GM19468 (cell line): ENCODE data around the gene LMAN1L.

Source experiments
- ATAC-seq: cut with Tn5 transposase; IDR thresholded peaks from one replicate; pipeline ENCODE4 v1.9.1; 2021; ENCODE audit warnings: mild to moderate bottlenecking, moderate library complexity, moderate number of reproducible peaks; ENCODE audit not compliant: unreplicated experiment; ENCODE audit errors: extremely low read depth

LMAN1L gene

GRCh38 chr15:74850393-74850792 lies 37.8 kb downstream of the LMAN1L start:
- ATAC-seq, result no peak

- ATAC-seq, result no peak
Observed at GRCh38 chr15:74851960-74852359, 39.3 kb downstream of the LMAN1L start.

- no peak for ATAC-seq
Observed at GRCh38 chr15:74854453-74855022, 41.9 kb downstream of the LMAN1L start.

- ATAC-seq, result no peak
Observed at GRCh38 chr15:74855857-74856256, 43.2 kb downstream of the LMAN1L start.

GRCh38 chr15:74856537-74856936 lies 43.9 kb downstream of the LMAN1L start:
- no peak for ATAC-seq

GRCh38 chr15:74857082-74857655 lies 44.5 kb downstream of the LMAN1L start:
- ATAC-seq, result peak; percentile 78

GRCh38 chr15:74857671-74858368 lies 45.2 kb downstream of the LMAN1L start:
- ATAC-seq, result peak; percentile 14

- ATAC-seq, result no peak
Observed at GRCh38 chr15:74858369-74858740, 45.7 kb downstream of the LMAN1L start.

GRCh38 chr15:74863239-74864056 lies 50.8 kb downstream of the LMAN1L start:
- no peak for ATAC-seq

GRCh38 chr15:74864296-74864695 lies 51.7 kb downstream of the LMAN1L start:
- no peak for ATAC-seq

GRCh38 chr15:74865316-74865715 lies 52.7 kb downstream of the LMAN1L start:
- ATAC-seq, result no peak

- ATAC-seq, result no peak
Observed at GRCh38 chr15:74866090-74866489, 53.5 kb downstream of the LMAN1L start.

- ATAC-seq, result no peak
Observed at GRCh38 chr15:74867466-74868038, 54.9 kb downstream of the LMAN1L start.

GRCh38 chr15:74868059-74868458 lies 55.4 kb downstream of the LMAN1L start:
- no peak for ATAC-seq

- ATAC-seq, result no peak
Observed at GRCh38 chr15:74869372-74869725, 56.7 kb downstream of the LMAN1L start.

- ATAC-seq, result peak; percentile 38
Observed at GRCh38 chr15:74869726-74870407, 57.2 kb downstream of the LMAN1L start.

GRCh38 chr15:74870436-74871215 lies 58.0 kb downstream of the LMAN1L start:
- ATAC-seq, result no peak

- no peak for ATAC-seq
Observed at GRCh38 chr15:74872702-74873035, 60.0 kb downstream of the LMAN1L start.

GRCh38 chr15:74873036-74873755 lies 60.6 kb downstream of the LMAN1L start, which contains the start of gene SCAMP2:
Gene SCAMP2, minus strand, starts transcription at chr15:74873365. Its CDS starts 110 bp downstream, at chr15:74873255.
- ATAC-seq, result peak; percentile 64
